Endodermal cell (in vitro differentiated cells): ENCODE measurements around the gene FAT3. TPM values are rescaled to one million over a fixed set of nuclear protein-coding genes. Genes with fewer than 3 reads are reported as not detected.

ENCODE experiments used
- DNase-seq: peaks from one replicate; pipeline ENCODE4 v3.0.0-alpha.2; 2017
- H3K27ac ChIP-seq: 2 replicates; pipeline ENCODE4 v1.5.1; 2013; ENCODE audit warnings: mild to moderate bottlenecking, low read depth, low read length, moderate library complexity
- H3K27me3 ChIP-seq: 2 replicates; pipeline ENCODE4 v1.6.1; 2013; ENCODE audit warnings: mild to moderate bottlenecking, low read length, moderate library complexity; ENCODE audit not compliant: insufficient read depth, control insufficient read depth, poor library complexity, severe bottlenecking
- H3K36me3 ChIP-seq: 2 replicates; pipeline ENCODE4 v1.7.0; 2013; ENCODE audit warnings: mild to moderate bottlenecking, low read length, moderate library complexity; ENCODE audit not compliant: control insufficient read depth, insufficient read depth
- H3K4me1 ChIP-seq: one replicate; pipeline ENCODE4 v1.7.0; 2013; ENCODE audit warnings: low read length; ENCODE audit not compliant: control insufficient read depth, insufficient read depth
- H3K4me3 ChIP-seq: 2 replicates; pipeline ENCODE4 v1.5.1; 2013; ENCODE audit warnings: mild to moderate bottlenecking, low read length, moderate library complexity
- H3K9ac ChIP-seq: 2 replicates; pipeline ENCODE4 v1.6.1; 2013; ENCODE audit warnings: mild to moderate bottlenecking, low read length, moderate library complexity; ENCODE audit not compliant: poor library complexity, severe bottlenecking; ENCODE audit errors: extremely low read depth
- H3K9me3 ChIP-seq: 2 replicates; pipeline ENCODE4 v1.6.1; 2013; ENCODE audit warnings: mild to moderate bottlenecking, low read length, moderate library complexity; ENCODE audit not compliant: control insufficient read depth
- H3K27ac Mint-ChIP-seq: 2 replicates; pipeline ENCODE4 v1.8.0; 2020; ENCODE audit warnings: mixed read lengths
- H3K27me3 Mint-ChIP-seq: 2 replicates; pipeline ENCODE4 v1.8.0; 2021; ENCODE audit warnings: mild to moderate bottlenecking, mixed read lengths; ENCODE audit not compliant: insufficient read depth
- H3K36me3 Mint-ChIP-seq: 2 replicates; pipeline ENCODE4 v1.8.0; 2020; ENCODE audit warnings: low read depth, mixed read lengths
- H3K4me1 Mint-ChIP-seq: 2 replicates; pipeline ENCODE4 v1.8.0; 2020; ENCODE audit warnings: mixed read lengths
- H3K4me3 Mint-ChIP-seq: 2 replicates; pipeline ENCODE4 v1.8.0; 2020; ENCODE audit warnings: mild to moderate bottlenecking, moderate library complexity, mixed read lengths
- H3K9me3 Mint-ChIP-seq: 2 replicates; pipeline ENCODE4 v1.8.0; 2020; ENCODE audit warnings: mild to moderate bottlenecking, mixed read lengths
- WGBS, 2 experiments: methylation state at CpG; one replicate each; pipeline versions ENCODE4 v1.1.5 to v1.1.7; 2013; ENCODE audit warnings: missing lambda C conversion rate in 2 of 2, mixed read lengths in 1 of 2; ENCODE audit not compliant: insufficient coverage in 1 of 2, insufficient read length in 1 of 2; 5-methylcytosine and 5-hydroxymethylcytosine counted together
- total RNA-seq, 2 donors: library from RNA; stranded (reverse); fragmentation: NEBNext Ultra II Directional in 1 of 2; extraction: Animal tissue kit (Norgen Biotek cat#: 25700) in 1 of 2; gene quantifications; 2 replicates in 1 of 2; 3 replicates in 1 of 2; pipeline ENCODE4 v1.2.1, GENCODE V29; 2021
- TF ChIP-seq, protein P1 (sequence below): fragments of 200-600 bp; sonication (generic); conservative IDR thresholded peaks from 2 replicates; pipeline ENCODE4 v1.5.0; 2021; ENCODE audit warnings: antibody characterized with exemption, mild to moderate bottlenecking

The FAT3 gene
- total RNA-seq, 2 donors from 2014 or later, result 11.6 to 24.9 TPM

DNA sequence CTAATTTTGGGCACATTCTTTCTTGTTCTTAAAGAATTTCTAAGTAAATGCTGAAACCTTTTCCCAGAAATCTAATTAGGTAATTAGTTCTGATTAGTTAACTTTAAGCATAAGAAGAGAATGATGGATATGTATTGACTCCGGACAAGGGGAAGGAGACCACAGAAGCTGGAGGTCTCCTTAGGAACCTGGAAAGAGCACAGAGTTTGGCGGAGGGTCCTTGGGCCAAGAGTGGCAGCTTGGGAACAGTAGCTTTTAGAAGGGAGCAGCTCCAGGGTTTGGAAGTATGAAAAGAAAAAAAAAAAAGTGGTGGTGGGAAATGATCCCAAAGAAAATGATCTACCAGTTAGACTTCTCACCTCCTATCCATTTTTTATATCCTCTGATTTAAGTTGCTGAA is 42.7 kb downstream of the FAT3 start:
- H3K9me3 Mint-ChIP-seq, result no peaks in the 10 kb centered on the region
- H3K36me3 Mint-ChIP-seq, result no peaks in the 10 kb centered on the region
- H3K27ac Mint-ChIP-seq, result no peak overlapping the region
- H3K27ac ChIP-seq, result no peak overlapping the region
- peaks cover 16% of the 10 kb centered on the region for H3K27me3 ChIP-seq
- H3K4me3 Mint-ChIP-seq, result no peak overlapping the region
- peaks cover 39% of the 10 kb centered on the region for H3K4me1 Mint-ChIP-seq
- H3K4me1 ChIP-seq, result peaks cover 8% of the 10 kb centered on the region
- WGBS, 2 experiments, result 94 to 100% methylated on average over 1 to 2 of the region's 2 CpGs
- no peaks in the 10 kb centered on the region for H3K36me3 ChIP-seq
- H3K4me3 ChIP-seq, result no peak overlapping the region
- no peak for DNase-seq
- peaks cover 20% of the 10 kb centered on the region for H3K27me3 Mint-ChIP-seq
- no peak overlapping the region for H3K9ac ChIP-seq
- no peaks in the 10 kb centered on the region for H3K9me3 ChIP-seq
- TF ChIP-seq, protein P1, sequence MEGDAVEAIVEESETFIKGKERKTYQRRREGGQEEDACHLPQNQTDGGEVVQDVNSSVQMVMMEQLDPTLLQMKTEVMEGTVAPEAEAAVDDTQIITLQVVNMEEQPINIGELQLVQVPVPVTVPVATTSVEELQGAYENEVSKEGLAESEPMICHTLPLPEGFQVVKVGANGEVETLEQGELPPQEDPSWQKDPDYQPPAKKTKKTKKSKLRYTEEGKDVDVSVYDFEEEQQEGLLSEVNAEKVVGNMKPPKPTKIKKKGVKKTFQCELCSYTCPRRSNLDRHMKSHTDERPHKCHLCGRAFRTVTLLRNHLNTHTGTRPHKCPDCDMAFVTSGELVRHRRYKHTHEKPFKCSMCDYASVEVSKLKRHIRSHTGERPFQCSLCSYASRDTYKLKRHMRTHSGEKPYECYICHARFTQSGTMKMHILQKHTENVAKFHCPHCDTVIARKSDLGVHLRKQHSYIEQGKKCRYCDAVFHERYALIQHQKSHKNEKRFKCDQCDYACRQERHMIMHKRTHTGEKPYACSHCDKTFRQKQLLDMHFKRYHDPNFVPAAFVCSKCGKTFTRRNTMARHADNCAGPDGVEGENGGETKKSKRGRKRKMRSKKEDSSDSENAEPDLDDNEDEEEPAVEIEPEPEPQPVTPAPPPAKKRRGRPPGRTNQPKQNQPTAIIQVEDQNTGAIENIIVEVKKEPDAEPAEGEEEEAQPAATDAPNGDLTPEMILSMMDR, result no peak

DNA sequence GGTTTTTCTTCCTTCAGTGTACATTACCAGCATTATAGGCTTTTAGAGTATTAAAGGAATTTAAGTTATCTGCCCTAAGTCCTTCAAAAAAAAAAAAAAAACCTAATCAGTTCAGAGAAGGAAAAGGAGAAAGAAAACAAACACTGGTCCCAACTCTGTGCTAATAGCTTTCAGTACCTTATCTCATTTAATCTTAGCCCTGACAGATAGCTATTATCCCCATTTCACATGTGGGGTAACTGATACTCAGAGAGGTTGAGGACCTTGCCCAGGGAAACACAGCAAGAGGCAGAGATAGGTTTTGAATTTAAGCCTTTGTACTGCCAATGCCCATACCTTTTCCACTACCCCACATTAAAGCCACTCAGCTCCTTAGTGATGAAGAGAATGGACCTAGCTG is 43.4 kb downstream of the FAT3 start:
- Histone ChIP-seq H3K27me3 (peaks cover 16% of the 10 kb centered on the region), H3K27ac (no peak overlapping the region), H3K9ac (no peak overlapping the region), H3K9me3 (no peaks in the 10 kb centered on the region), H3K4me3 (no peak overlapping the region), H3K36me3 (no peaks in the 10 kb centered on the region), H3K4me1 (peaks cover 8% of the 10 kb centered on the region)
- TF ChIP-seq, protein P1, result no peak
- H3K4me1 Mint-ChIP-seq, result peaks cover 39% of the 10 kb centered on the region
- H3K4me3 Mint-ChIP-seq, result no peak overlapping the region
- H3K36me3 Mint-ChIP-seq, result no peaks in the 10 kb centered on the region
- no peak for DNase-seq
- no peaks in the 10 kb centered on the region for H3K9me3 Mint-ChIP-seq
- peak overlapping the region; percentile 27 for H3K27ac Mint-ChIP-seq
- H3K27me3 Mint-ChIP-seq, result peaks cover 20% of the 10 kb centered on the region

DNA sequence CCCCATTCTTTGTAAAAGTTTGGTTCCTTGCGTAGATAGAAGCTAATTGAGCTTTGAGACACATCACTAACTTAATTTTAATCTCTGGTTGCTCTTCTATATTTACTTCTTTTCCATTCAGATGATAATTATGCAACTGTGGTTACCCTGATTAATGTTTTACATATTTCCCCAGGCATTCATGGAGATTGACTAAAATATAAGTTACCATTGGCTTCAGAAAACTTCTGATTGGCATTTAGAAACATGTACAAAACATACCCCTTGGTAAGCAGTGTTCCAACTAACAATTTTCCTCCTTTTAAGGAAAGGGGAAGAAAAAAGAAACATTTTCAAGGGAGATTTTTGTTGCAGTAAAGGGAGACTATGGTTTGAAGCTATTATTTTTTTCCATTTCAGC is 43.9 kb downstream of the FAT3 start:
- Histone ChIP-seq H3K36me3 (no peaks in the 10 kb centered on the region), H3K27ac (no peak overlapping the region), H3K27me3 (peaks cover 16% of the 10 kb centered on the region), H3K4me3 (no peak overlapping the region), H3K9me3 (no peaks in the 10 kb centered on the region), H3K9ac (no peak overlapping the region), H3K4me1 (peaks cover 8% of the 10 kb centered on the region)
- no peaks in the 10 kb centered on the region for H3K36me3 Mint-ChIP-seq
- peaks cover 20% of the 10 kb centered on the region for H3K27me3 Mint-ChIP-seq
- no peak for DNase-seq
- H3K27ac Mint-ChIP-seq, result peak overlapping the region; percentile 76
- peaks cover 39% of the 10 kb centered on the region for H3K4me1 Mint-ChIP-seq
- TF ChIP-seq, protein P1, result no peak
- H3K4me3 Mint-ChIP-seq, result no peak overlapping the region
- 100% methylated on average over 1 of the region's 1 CpG; no CpG with 5 or more reads in 1 of the 2 experiments for WGBS, 2 experiments
- no peaks in the 10 kb centered on the region for H3K9me3 Mint-ChIP-seq
